GM18907 (cell line): ENCODE data around the gene SLC6A7.

ENCODE experiments used
- ATAC-seq: cut with Tn5 transposase; IDR thresholded peaks from one replicate; pipeline ENCODE4 v1.9.1; 2021; ENCODE audit warnings: mild to moderate bottlenecking, moderate library complexity; ENCODE audit not compliant: unreplicated experiment

The SLC6A7 gene

DNA sequence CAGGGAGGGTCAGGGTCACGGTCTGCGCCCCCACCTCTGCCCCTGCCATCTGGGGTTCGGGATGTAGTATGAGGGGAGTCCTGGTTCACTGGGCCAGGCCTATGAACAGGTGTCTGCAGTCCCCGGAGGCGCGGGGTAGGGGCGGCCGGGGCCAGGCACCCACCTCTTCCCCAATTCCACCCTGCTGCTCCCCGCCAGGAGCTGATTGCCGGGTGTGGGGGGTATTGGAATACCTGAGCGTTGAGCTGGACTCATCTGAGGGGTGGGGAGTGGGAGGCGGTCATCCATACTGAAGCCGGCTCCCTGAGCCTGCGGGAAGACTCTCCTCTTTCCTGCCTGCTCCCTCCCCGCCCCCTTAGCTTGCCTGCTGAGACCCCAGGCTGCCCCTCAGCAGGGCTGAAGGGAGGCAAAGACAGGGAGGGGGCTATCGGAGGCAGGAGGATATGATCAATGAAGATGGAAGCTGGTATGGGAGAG lies 679 bp downstream of the SLC6A7 start:
- no peak for ATAC-seq

DNA sequence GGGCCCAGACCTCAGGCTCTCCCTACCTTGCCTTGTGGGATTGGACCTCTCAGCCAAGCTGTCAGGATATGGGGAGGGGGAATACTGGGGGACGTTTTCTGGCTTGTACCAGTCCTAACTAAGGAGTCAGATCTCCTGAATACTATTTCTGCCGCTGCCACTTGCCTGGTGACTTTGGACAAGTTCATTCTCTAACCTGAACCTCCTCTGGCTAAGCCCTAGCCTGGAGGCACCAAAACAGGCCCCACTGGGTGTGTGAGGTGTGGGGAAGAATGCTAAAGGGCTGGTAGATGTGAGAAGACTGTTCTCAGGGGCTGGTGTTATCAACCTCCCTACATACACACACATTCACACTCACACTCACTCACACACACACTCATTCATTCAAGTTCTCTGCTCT lies 1.1 kb downstream of the SLC6A7 start:
- ATAC-seq, result no peak

DNA sequence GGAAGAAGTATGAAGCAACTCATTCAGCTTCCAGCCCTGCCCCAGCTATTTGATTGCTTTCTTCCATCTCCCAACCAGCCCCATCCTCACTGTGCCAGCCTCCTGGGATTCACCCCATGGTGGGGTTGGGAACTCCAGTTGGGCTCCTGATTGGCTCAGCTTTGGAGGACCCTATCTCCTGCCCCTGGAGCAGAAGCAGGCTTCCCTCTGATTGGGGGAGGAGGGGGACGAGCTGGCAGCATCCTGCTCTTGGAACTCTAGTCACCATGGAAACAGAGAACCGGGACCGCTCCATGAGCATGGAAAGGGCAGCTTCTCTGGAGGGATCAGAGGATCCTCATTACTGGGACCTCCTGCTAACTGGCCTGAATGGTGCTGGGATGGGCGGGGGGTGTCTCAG lies 2.6 kb downstream of the SLC6A7 start:
- ATAC-seq, result no peak

DNA sequence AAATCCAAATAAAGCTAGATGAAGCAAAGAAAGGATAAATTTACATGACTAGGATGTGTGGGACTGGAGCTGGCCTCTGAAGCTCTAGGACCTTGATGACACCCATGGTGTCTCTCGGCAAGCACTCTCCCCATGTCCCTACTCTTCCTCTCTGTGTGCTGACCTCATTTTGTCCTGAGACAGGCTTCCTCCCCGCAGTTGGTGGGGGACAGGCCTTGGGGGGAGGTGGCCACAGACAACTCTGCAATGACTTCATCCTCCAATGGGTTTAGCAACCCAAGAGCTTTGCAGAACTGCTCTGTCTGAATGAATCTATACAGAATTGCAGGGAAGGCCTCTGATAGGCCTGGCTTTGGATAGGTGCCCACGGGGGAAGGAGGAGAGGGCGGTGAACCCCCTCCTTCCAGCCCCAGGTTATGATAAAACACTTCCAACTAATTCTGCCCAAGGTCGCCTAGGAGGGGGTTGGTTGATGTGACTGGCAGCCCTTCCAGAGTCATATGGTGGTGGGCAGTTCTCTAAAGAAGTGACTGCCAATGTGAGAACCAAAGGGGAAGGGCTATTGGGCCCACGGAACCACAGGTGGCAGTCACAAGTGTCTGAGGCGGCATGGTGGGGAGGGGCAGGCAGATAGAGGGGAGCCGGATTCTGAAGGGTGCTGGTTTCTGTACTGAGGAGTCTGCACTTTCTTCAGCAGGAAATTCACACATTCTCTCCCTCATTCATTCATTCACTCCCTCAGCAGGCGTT lies 6.0 kb downstream of the SLC6A7 start:
- ATAC-seq, result no peak

DNA sequence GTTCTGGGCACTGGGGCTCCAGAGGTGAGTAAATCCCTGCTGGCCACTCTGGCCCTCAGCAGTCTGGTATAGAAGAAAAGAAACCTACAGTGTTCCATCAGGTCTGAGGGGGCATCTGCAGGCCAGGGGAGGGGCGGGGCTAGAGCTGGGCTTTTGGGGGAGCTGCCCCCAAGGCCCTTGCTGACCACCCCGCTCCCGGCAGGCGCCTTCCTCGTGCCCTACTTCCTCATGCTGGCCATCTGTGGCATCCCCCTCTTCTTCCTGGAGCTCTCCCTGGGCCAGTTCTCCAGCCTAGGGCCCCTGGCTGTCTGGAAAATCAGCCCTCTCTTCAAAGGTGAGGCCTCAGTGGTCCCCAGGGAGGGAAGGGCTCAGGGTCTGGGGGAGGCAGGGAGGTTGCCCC lies 6.7 kb downstream of the SLC6A7 start:
- no peak for ATAC-seq

DNA sequence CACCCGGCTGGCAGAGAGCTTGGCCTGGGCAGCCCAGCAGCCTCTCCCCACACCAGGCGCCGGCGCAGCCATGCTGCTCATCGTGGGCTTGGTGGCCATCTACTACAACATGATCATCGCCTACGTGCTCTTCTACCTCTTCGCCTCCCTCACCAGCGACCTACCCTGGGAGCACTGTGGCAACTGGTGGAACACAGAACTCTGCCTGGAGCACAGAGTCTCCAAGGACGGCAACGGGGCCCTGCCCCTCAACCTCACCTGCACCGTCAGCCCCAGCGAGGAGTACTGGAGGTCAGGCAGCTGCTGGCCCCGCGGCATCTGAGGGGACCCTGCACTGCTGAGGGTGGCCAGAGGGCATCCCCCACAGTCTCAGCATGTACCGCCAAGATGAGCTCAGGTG lies 7.1 kb downstream of the SLC6A7 start:
- ATAC-seq, result no peak

DNA sequence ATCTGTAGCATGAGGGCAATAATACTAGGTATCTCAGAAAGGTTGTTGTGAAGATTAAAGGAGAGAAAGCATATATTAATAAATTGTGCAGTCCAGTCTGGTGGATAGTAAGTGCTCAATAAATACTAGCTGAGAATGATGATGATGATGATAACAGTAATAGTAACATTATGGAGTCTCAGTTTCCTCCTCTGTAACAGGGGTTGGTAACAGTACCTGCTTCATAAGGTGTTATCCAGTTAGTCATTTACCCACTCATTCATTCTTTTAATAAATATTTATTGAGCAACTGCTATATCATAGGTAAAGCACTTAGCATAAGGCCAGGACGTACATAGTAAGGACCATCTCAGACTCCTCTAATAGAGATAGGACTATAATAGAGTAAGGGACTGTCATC lies 7.6 kb downstream of the SLC6A7 start:
- ATAC-seq, result no peak

DNA sequence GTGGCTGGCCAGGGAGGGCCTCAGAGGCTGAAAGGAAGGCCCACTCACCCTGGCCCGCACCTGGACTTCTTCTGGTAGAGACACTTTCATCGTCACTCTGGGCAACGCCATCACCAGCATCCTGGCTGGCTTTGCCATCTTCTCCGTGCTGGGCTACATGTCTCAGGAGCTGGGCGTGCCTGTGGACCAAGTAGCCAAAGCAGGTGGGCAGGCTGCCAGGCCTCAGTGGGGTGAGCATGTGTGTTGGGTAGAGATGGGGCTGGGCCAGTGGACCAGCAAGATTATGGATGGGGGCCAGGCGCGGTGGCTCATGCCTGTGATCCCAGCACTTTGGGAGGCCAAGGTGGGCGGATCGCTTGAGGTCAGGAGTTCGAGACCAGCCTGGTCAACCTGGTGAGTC lies 12.6 kb downstream of the SLC6A7 start:
- ATAC-seq, result no peak

DNA sequence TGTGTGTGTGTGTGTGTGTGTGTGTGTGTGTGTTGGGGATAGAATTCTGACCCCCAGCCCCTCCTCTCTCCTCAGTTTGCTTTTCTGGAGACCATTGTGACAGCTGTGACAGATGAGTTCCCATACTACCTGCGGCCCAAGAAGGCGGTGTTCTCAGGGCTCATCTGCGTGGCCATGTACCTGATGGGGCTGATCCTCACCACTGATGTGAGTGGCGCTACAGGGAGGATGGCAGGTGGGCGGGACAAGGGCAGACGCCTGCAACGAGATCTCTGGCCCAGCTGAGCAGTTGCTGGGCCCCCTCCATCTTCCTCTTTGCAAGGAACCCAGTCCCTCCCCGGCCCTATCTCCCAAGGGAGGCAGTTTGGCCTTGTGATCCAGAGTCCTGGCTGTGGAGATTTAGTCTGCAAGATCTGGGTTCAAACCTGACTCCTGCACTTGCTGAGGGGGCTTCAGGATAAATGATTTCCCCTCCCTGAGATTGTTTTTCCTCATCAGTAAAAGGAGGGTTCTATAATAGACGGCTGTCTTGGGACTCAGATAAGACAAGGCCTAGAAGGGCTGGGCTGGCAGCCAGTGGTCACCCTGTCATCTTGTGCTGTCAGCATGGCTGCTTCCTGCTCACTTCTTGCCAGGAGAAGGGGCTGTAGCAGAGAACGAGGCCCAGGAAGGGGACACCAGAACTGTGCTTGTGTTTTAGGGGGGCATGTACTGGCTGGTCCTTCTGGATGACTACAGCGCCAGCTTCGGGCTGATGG lies 14.1 kb downstream of the SLC6A7 start:
- no peak for ATAC-seq

DNA sequence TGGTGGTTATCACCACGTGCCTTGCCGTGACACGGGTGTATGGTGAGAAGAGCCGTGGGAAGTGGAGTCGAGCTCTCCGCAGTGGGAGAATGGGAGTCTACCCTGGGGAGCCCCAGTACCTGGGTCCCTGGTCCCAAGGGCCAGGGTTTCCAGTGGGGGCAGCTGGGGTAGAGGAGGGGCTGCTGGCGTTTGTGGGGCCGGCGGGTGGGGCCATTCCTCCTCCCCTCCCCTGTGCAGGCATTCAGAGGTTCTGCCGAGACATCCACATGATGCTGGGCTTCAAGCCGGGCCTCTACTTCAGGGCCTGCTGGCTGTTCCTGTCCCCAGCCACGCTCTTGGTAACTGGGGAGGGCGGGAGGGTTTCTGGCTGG lies 14.7 kb downstream of the SLC6A7 start:
- ATAC-seq, result no peak

DNA sequence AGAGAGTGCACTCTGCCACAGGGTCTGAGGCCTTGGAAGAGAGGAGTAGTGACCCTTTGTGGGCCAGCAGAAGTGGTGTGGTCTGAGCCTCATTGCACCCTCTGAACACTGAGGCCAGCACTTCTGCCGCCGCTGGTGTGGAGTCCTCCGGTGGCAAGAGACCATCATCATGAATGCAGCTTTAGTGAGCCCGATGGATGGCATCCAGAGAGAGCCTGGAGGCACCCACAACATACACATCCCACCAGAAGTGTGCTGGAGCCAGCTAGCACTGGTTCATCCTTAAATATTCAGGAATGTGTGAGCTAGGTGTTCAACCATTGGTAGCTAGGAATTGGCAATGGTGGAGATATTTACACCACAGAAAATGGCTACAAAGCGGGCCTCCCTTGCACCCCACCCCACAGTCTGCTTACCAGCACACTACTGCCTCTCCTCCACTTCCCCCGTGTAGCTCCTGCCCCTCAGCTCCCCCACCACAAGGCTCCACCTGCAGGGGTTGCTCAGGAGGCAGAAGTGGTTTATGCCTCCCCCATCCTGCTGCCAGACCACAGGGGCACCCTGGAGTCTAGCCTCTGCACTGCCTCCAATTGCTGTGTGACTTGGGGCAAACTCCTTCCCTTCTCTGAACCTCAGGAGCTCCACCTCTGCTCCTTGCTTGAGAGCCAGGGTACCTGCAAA lies 16.4 kb downstream of the SLC6A7 start:
- ATAC-seq, result no peak

DNA sequence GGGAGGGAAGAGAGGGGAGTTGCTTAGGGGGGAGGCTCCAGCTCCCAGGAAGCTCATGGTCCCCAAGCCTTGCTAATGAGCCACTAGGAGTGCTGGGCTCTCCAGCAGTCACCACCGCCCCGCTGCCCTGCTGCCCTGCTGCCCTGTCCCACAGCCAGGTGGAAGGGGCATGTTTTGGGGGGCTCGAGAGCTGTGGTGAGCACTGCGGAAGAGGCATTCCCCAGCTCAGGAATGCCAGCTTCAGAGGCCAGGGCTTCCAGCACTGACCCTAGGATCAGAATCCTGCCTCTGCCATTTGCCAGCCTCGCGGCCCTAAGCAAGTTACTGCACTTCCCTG lies 16.9 kb downstream of the SLC6A7 start:
- ATAC-seq, result no peak

DNA sequence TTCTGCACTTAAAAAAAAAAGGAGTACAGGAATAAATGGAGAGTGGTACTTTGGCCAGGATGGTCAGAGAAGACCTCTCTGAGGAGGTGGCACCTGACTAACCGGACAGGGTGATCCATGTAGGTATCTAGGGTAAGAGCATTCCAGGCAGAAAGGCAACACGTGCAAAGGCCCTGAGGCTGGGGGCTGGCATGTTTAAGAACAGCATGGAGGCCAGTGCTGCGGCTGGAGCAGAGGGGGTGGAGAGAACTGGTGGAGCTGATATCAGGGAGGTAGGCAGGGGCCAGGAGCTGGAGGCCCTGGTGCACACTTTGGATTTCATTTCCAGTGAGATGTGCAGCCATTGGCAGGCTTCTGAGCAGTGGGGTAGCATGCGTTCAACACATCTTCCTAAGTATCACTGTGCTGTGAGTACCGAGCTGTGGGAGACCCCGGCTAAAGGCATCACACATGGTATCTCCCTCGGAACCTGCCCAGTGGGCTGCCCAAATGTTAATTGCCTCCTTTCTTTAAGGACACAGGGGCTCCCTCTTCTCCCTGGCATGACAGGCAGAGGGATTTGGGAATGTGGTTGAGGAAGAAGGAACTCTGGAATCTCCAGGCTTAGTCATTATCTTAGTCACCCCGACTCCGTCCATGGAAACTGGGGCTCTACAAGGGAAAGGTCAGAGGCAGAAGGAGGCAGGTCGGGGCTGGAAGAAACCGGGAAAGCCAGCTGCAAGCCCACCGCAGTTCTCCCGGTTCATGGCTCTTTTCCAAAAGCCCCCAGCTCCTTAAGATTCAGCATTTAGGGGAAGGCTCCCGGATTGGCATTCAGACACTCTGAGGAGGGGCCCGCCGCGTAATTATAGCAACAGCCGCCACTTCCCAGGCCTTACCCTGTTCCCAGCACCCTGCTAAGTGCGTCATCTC lies 18.6 kb downstream of the SLC6A7 start:
- ATAC-seq, result no peak

DNA sequence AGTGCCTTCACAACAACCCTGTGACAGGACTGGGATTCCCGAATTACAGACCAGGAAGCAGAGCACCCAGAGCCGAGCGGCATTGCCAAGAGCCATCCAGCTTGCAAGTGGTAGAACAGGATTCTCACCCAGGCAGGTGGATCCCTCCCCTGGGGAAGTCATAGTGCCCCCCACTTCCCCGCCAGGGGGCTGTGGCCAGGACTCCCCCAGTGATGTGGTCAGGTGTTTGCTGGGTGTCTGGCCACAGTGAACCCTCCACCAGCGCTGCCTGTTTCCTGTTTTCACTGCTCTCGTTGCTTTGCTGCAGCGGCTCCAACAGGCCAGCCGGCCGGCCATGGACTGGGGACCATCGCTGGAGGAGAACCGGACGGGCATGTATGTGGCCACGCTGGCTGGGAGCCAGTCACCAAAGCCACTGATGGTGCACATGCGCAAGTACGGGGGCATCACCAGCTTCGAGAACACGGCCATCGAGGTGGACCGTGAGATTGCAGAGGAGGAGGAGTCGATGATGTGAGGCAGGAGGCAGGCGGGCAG lies 19.3 kb downstream of the SLC6A7 start:
- no peak for ATAC-seq

DNA sequence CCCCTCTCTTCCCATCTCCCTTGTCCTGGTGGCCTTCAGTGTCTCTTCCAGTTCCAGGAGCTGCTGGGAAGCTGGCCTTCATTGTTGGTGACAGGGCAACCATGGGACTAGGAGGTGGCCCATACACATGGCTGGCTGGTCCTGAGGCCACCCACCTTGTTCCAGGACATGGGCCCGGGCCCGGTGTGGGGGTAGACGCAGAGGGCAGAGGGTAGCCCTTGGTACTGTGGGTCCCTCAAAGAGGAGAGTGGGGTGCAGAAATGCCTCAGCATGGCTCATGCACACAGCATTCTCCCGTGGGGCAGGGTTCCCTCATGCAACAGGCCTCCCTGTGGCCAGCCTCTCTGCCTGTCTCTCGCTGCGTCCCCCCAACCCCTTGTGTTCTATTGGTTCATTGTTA lies 20.8 kb downstream of the SLC6A7 start:
- no peak for ATAC-seq

DNA sequence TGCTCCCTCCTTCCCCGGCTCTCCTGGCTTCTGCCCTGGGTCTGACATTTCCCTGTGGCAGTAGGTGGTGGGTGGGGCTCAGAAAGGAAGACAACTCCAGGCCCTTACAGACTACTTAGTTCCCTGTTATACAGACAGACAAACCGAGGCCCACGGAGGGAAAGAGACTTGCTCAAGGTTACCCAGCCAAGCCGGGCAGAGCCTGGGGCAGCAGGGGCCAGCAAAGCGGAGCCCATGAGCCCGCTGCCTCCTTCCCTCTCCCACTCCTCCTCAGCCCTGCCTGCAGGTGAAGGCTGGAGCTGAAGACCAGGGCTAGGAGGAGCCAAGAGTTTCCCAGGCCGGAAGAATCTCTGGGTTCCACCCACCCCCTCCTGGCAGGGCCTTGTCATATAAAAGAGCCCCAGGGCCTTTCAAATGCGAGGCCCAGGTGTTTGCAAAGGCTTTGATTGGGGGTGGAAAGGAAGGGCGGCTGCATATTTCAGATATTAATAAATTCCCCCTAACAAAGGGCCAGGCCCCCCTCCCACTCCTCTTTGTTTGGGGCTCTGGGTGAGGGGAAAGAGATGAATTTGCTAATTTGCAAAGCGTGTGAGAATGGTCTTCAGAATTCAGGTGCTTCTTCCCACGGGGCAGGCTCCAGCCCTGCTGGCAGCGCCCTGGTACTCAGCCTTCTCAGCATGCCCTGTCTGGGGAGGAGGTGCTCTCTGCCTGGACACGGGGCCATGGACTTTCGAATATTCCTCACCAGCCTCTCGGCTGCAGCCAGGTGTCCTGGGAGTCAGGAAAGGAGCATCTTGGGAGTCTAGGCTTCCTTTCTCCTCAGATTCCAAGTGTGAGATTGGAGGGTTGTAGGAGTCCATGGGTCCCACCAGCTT lies 21.5 kb downstream of the SLC6A7 start:
- ATAC-seq, result no peak

DNA sequence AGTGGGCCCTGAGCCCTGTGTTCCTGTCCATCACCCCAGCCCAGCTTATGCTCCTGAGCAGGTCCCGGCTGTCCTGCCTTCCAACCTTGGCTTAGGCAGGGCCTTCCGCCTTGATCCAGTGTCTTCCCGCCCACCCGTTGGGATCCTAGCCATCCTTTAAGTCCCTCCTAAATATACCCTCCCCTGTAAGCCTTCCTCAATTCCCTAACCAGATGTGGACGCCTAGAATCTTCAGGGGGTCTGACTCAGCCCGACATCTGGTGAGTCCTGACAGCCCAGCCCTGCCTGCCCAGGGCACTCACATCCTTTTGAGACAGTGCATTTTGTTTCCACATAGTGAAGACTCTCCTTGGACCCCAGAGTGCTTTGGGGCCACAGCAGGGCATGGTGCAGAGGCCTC lies 23.7 kb downstream of the SLC6A7 start:
- no peak for ATAC-seq

DNA sequence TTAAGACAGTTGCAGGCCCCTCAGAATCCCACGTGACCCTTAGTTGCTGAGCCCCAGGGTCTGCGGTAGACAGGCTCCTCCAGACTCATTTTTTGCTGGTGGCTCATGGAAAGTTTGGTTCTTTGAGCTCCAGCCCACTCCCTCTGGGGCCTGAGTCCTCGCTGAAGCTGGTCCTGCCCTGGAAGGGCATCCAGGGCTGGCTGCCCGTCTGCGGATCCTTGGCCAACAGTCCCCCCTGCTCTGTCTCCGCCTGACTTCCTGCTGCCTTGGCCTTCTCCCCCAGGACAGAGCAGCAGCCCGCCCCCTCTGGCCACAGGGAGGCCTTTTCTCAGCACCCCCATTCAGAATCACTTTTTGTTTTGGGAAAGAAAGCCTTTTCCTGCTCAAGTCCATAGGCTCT lies 24.4 kb downstream of the SLC6A7 start:
- ATAC-seq, result no peak

DNA sequence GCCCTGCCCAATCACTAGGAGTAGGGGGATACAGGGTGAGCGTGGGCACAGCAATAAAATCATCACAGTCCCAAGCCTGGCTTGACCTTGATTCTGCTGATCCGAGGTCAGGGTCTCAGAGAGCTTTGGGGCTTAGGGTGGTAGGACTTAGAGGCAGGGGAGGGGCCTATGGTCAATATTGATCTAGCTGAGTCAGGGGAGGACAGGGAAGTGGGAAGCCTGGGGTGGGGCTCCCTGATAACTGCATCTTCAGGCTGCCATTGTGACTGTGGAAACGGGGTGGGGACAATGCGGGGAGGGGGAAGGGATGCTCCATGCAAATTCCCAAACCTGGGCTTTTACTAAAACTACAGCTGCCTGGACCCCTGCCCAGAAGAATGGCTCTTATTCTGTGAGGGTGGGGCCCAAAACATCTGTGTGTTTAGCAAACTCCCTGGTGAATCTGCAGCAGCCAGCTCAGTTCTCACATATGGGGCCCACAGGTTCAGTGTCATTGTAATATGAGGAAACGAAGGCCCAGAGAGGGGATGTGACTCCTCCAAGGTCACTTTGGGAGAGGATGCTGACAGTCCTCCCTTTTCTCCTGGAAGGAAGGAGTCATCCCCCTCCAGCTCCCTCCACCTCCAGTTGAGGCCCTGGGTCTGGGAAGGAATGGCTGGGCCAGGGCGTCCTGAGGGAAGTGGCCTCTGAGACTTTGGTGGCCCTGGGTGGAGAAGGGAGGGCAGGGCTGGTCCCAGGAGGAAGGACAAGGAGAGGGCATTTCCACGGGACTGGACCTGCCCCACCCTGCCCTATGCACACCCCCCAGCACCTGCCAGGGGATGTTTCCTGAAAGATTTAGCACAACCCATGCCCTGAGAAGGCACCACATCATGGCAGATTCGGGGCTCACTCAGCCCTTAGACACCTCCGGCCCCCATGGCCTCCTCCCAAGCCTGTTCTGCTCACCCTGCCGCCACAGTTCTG lies 26.4 kb downstream of the SLC6A7 start:
- no peak for ATAC-seq
